OCI-M1 (cell line): Measurements from ENCODE around the gene RAMP1.
A peak's percentile ranks its signal among the peaks of the same experiment; 100 is the strongest.
"Not testable (repeated sequence)": the region's sequence is repeated elsewhere in the genome, so short reads cannot be mapped to it uniquely, and the experiment has no call there.

ENCODE experiments used
- DNase-seq: peaks from one replicate; lab custom pipeline; 2025; lab: John Stamatoyannopoulos, UW

RAMP1 gene

DNA sequence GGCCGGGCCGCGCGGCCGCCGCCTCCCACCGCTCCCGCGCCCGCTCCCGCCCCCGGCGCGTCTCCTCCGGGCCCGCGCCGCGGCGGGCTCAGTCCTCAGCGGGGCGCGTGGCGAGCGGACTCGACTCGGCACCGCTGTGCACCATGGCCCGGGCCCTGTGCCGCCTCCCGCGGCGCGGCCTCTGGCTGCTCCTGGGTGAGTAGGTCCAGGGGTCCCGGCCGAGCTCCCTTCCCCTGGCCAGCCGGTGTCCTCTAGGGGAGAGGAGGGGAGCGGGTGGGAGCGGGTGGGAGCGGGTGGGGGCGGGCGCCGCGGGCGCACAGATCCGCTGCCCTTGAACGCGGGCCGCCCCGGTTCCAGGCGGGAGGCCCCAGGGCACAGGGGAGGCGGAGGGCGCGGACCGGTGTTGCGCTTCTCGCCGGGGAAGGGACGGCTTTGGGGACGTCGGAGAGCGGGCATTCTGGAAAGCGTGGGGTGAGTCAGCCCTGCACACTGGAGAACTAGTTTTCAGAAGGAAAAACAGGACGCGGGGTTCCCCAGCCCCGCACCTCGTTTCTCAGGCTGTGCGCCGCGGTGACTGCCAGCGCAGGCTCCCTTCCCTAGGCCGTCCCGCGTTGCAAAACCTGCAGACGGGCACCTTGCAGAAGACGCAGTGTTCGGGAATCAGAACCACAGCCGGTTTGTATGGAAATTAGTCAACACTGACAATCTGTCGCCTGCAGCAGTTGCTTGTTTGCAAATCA lies at the start of gene RAMP1:
RAMP1 (plus strand) TSS at position 91 of the 740 bp plus-strand sequence; CDS start at position 144, 53 bp downstream.
- no peak for DNase-seq

DNA sequence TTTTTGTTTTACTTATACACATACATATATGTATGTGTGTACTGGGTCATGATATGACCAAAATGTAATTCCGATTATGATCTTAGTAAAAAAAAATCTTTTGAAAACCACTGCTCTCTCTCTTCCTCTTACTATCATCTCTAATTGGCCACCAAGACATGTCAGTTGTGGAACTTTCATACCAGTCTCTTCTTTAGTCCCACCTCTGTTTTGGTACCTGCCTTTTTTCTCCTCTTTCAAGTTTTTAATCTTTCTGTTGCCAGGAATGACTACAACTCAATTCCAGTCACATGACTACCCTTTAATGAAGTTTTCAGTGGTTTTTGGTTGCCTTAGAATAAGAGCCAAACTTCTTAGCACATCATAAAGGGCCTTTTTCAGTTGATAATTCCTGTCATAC lies 43.8 kb upstream of the RAMP1 start:
- DNase-seq = no peak

DNA sequence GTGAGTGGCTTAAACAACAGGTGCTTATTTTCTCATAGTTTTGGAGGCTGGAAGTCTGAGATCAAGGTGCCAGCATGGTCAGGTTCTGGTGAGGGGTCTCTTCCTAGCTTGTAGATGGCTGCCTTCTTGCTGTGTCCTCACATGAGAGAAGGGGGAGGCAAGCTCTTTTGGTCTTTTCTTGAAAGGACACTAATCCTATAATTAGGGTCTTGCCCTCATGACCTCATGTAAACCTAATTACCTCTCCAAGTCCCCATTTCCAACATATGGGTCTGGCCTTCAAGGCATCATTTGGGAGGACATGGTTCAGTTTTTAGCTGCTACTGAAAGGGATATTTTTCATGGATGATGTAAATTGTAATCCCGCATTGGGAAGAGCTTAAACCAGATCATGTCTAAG lies 42.9 kb upstream of the RAMP1 start:
- DNase-seq = no peak

GRCh38 chr2:237818066-237818473 lies 41.4 kb upstream of the RAMP1 start:
- DNase-seq = no peak

DNA sequence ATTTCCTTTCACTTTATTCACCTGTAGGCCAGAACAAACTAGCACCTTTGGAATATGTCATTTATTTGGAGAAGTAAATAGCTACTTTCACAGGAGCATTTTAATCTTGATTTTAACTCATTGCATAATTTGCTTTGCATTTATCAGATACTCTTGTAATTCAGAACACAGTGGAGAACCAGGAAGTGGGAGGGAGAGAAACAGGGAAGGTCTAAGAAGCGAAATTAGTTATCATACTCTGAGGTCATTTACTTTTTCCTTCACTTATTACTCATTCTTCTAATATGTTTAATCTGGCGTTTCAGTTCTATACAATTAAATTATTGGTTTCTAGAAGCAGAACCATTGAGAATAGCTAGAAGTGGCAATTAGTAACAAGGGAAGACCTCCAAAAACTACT lies 40.2 kb upstream of the RAMP1 start:
- DNase-seq = peak; percentile 34

DNA sequence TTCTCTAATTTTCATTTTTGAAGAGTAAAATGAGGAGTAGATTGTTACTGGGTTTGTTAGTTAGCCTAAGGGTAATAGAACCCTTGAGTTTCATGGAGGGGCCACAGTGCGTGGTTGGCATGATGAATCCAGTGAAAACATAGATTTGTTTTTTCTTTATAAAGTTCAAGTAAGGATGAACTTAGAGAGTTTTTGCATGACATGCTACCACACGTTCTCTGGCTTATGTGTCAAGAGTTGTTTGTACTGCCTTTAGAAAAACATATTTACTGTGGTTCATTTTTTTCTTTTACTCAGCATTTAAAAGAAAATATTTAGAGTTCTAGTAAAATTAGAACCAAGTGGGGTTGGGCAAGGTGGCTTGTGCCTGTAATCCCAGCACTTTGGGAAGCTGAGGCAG lies 39.0 kb upstream of the RAMP1 start:
- no peak for DNase-seq

GRCh38 chr2:237823544-237823943 lies 35.9 kb upstream of the RAMP1 start:
- no peak for DNase-seq

DNA sequence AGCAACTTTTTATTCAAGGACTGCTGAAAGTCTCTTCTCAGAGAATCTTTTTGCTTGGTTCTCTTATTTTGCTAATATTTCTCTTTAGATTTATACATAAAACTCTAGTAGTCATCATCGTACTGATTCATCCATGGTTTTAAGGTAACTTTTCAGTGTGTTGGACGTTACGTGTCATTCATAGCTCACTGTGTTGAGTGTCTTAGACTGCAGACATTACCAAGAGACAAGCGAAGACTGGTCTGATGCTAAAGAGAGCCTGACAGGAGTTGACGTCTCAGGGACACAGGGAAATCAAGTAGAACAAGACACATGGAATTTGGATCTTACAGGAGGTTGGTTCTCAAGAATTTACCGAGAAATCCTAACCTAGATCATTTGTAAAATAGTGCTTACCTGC lies 35.3 kb upstream of the RAMP1 start:
- no peak for DNase-seq

GRCh38 chr2:237827421-237827987 lies 31.9 kb upstream of the RAMP1 start:
- no peak for DNase-seq

GRCh38 chr2:237830522-237830921 lies 28.9 kb upstream of the RAMP1 start:
- DNase-seq = no peak

- no peak for DNase-seq
Measured at GRCh38 chr2:237833546-237833945, 25.9 kb upstream of the RAMP1 start.

- no peak for DNase-seq
Measured at GRCh38 chr2:237835372-237835771, 24.1 kb upstream of the RAMP1 start.

GRCh38 chr2:237841051-237841450 lies 18.4 kb upstream of the RAMP1 start:
- DNase-seq = no peak

DNA sequence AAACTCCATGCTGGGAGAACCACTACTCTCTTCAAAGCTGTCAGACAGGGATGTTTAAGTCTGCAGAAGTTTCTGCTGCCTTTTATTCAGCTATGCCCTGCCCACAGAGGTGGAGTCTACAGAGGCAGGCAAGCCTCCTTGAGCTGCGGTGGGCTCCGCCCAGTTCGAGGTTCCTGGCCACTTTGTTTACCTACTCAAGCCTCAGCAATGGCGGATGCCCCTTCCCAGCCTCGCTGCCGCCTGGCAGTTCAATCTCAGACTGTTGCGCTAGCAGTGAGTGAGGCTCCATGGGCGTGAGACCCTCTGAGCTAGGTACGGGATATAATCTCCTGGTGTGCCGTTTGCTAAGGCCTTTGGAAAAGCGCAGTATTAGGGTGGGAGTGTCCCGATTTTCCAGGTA lies 10.5 kb upstream of the RAMP1 start:
- not testable (repeated sequence) for DNase-seq

GRCh38 chr2:237854295-237854694 lies 5.1 kb upstream of the RAMP1 start:
- DNase-seq = no peak

DNA sequence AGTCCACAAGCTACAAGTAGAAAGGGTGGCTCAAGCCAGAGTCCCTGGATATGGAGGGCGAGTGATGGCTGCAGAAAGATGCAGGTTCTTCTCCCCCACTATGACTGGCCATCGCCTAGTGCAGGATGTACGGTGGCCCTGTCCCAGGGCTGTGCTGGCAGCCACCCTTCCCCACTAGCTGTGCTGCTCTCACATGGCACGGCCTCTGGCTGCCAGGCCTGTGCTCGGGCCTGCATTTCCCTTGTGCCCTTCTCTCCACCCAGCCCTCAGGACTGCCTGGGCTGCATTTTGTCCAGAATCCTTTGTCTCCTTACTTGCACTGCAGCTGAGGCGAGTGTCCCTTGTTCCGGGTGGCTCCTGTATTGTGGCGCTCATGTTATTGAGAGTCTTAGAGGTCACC lies 1.6 kb upstream of the RAMP1 start:
- DNase-seq = no peak

DNA sequence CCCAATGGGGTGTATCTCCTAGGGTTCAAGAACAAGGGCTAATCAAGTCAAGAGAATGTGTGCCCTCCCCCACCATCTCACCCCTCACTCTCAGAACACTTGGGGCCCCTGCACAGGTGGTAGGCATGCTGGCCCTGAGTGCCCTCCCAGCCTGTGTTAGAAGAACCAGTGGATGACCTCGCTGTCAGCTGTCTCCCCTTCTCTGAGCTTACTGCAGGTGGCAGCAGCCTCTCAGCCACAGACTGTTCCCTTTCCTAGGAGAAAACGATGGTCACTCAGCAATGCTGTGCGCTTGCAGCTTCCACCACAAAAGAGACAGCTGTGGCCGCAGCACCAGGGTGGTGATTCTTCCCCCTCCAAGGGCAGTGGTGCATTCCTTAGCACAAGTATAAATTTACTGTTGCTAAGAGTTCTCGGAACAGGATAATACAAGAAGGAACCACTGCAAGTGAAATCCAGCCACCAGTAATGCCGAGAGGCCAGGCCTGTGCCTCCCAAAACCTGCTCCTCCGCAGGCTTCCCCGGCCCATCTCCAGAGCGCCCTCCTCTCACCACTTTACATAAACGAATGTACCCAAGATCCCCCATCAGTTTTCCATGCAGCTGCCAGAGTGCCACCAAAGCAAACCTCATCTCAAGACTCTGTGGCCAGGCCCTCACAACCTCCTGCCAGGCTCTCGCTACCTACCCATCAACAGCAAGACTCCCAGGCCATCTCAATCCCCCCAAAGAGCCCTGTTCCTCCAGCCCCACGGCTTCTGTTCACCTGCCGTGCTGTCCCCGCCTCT lies 935 bp upstream of the RAMP1 start:
- peak; percentile 77 for DNase-seq

GRCh38 chr2:237859082-237859433 lies 365 bp upstream of the RAMP1 start:
- no peak for DNase-seq

DNA sequence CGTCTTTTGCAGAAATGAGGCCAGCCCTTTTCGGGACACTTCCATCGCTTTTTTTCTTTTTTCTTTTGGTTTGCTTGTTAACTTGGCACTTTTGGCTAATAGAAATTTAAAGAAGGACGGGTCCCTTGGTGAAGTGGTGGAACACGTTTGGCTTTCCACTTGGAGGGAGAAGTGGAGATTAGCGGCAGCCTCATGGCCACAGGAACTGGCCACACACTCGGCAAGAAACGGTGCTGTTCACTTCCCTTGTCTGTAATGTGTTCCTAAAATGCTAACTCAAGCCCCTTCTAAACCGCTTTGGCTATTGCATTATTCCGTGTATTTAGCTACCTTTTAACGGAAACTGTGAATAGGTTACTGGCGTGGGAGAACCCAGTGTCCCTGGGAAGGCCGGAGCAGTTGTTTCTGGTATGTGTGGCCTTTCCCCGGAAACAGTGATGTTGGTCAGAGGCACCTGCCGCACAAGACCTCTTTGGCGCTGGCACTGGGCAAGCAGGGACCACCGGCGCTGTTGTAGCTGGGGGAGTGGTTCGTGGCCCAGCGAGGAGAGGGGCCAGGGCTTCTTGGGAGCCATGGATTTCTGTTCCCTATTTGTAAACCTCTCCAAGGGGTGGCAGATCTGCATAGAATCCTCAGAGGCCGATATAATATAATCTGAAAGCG lies 981 bp downstream of the RAMP1 start:
- no peak for DNase-seq

GRCh38 chr2:237861875-237862527 lies 2.6 kb downstream of the RAMP1 start:
- DNase-seq = no peak

- DNase-seq = no peak
Measured at GRCh38 chr2:237862528-237862895, 3.1 kb downstream of the RAMP1 start.

GRCh38 chr2:237863102-237863511 lies 3.7 kb downstream of the RAMP1 start:
- no peak for DNase-seq
